ENCODE data around the gene USP48.

The USP48 gene

DNA sequence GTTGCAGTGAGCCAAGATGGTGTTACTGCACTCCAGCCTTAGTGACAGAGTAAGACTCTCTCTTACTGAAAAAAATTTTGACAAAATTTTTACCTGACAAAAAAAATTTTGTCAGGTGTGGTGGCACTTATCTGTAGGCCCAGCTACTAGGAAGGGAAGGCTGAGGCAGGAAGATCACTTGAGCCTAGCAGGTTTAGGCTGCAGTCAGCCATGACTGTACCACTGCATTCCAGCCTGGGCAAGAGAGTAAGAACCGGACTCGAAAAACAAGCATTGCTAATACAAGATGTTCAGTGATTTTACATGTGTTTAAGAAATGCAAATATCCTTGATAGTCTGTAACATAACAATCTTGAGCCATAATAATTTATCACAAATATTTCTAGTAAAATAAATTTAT lies 46.9 kb downstream of the USP48 start:
- DNase-seq: no peak

DNA sequence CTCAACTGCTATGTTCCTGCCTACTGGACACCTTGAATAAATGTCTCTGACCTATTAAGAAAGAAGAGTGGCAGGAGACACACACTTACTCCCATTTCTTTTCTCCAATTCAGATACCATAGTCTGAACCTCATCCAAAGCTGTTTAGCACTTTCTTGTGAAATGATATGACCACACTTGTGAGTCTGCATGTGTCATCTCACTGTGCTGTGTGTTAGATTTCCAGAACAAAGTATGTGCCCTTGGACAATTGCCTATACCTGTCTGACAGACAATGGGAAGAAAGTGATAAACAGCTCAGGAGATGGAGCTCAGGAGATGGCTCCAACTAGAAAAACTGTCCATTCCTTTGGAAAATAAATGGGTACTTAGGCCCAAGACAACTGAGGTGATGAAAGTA lies 48.4 kb downstream of the USP48 start:
- DNase-seq: no peak

DNA sequence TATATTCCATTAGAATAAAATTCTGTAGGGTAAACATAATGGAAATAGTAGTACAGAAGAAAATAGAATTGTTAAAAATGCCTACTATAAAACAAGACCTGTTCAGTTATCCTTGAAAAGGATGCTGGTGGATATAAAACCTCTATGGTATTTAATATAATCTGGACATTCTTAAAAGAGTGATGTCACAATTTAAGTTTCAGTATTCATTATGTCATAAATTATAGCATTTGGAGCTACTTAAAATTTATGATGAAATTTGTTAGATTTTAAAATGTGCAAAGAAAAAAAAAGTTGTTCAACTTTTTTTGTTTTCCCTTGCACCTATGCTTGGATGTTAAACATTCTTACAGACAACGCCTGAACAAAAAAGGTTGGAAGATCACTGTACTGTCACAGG lies 50.3 kb downstream of the USP48 start:
- DNase-seq: no peak

DNA sequence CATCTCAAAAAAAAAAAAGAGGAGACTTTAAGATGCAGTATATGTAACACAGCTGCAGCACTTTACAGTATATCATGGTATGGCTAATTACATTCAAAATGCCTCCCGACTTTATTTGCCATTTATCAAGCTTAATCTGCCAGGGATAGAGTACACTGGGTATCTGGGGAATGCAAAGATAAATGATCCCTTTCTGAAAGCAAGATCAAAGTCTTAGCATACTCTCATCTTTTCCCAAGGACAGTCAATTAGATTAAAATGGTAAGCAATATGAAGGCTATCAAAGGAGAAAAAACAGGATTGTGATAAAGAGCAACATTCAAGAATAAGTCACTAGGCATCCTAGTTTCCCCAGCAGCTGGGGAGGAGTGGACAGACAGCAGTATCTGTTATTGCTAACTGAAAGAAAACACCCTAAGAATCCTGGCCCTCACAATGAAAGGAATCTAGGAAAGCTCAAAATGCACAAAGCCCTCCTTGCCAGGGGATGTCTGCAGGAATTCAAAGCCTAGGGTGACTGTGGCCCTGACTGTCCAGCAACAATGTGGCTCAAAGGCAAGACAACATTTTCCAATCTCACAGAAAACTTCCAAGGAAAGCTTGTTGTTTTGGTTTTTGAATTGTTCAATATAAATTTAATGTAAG lies 57.1 kb downstream of the USP48 start:
- DNase-seq: no peak

DNA sequence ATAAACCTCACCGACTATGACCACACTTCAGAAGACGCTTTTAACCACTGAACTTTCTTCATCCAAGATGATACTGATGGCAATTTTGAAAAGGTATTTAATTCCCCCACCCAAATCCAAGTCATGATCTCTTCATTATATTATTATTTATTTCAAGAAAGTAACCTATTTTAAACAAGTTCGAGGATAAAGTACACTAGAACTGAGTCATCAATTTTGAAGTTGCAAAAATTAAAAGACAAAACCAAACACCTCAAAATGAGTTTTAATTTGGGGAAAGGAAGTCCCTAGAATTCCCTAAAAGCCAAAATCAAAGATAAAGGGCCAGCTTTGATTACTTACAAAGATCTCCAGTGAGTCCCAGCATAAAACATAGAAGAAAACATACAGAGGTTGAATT lies 58.4 kb downstream of the USP48 start:
- DNase-seq: no peak

DNA sequence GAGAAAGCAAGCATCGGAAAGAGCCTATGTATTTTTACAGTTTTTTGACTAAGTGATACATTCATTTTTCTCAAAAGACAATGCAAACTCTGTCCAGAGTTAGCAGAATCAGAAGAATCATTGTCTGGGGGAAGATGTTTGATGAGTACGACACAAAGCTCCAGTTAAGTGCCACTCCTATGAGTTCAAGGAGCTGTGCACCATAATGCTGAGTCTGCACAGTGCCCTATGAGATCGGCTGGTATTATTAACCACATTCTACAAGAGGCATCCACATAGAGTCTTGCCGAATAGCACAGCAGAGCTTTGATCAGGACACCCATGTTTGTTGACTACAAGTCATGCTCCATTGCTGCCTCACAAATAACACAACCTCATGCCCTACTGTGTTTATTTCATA lies 58.9 kb downstream of the USP48 start:
- no peak for DNase-seq

DNA sequence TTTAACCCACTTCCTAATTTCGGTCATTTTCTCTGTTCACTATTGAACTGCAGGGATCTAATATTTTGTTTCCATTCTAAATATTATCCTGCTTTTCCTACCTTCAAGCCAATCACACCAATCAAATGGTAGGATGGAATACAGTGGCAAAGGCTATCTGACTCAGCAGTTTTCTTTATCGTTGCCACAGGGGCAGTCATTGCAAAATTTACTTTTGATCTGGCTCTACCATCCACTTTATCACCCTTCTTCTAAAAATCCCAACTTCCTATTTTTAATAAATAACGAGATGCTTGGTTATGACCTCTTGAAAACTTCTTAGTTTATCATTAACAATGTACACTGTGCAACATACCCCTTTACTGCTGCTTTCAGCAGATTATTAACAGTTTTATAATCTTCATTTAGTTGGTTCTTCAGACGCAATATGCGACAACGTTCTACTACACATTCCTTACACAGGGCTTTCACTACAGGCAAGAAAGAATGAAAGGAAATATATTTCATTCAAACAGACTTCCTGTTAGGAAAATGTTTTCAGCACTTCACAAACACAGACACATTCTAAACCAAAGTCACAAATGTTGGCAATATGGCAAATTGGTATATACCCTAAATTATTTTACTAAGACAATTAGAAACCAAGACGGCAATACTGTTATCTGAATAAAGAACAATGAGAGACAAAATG lies 61.5 kb downstream of the USP48 start:
- DNase-seq: no peak

DNA sequence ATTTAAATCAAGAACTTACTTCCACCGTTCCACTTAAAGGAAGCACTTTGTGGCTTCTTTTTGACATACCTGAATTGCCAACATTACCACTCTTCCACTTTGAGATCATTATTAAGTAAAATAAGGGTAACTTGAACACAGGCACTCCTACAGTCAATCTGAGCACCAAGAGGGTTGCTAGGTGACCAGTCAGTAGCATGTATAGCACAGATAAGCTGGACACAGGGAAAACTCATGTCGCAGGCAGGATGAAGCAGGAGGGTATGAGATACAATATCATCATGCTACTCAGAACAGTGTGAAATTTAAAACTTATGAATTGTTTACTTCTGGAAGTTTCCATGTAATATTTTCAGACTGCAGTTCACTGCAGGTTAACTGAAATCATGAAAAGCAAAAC lies 66.8 kb downstream of the USP48 start:
- DNase-seq: no peak

DNA sequence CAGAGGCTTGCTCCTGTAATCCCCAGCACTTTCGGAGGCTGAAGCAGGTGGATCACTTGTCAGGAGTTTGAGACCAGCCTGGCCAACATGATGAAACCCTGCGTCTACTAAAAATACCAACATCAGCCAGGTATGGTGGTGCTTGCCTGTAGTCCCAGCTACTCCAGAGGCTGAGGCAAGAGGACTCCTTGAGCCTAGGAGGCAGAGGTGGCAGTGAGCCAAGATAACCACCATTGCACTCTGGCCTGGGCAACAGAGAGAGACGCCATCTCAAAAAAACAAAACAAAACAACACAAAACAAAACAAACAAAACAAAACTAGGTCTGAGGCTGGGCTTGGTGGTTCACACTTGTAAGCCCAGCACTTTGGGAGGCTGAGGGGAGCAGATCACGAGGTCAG lies 75.1 kb downstream of the USP48 start:
- no peak for DNase-seq

DNA sequence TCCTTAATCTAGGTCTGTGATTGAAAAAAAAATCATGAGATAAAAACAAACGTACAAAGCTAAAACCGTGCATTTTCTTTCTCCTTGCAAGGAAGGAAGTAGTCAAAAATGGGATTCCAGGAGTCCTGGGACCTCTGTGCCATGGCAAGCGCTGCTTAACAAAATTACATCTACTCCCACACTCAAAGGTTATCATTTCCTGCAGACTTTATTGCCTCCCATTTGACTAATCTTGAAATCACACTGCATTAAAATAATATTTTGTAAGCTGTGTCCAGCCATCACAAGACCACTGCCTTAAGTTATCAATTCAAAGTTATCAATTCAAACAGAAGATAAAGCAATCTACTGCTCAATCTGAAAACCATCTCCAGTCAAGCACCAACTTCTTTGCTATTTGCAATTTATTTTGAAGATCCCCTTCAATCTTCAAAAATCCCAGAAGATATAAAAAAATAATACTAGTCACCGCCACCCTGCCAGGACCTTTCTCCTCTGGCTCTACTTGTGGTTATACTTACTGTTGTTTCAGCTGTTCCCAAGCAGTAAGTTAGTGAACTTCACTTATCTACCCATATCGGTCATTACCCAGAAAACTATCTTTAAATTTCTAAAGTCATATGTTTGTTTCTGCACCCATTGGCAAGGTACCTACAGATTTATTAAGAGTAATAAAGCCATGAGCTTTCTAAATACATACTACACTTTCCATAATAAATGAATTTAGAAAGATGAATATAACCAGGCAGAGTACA lies 75.7 kb downstream of the USP48 start:
- DNase-seq: no peak

DNA sequence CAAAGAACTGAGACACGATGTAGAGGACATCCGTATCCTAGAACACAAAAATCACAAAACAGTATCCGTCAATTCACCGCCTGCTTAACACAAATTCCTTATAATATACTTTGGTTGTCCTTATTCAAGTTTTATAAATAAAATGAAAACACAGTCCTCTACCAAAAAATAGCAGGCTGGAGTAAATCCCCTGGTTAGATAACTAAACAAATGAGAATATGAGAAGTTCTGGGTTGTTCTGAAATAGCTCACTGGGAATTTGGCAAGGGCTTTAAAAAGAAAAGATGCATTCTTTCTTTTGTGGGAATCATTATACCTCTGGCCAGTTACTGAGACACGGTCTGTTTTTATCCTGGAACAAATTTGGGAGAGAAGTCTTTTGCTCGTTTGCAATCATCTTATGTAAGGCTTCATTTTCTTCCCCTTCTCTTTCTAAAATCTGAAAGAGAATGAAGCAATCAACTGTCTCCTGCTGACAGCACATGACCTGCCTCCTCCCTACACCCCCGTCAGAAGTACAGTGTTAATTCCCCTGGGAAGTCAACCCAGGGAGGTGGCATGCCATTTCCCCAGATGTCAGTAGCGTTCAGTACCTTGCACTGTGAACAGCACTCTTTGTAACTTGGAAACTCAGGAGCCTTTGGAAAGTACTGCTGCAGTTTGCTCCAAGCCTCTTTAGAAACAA lies 76.7 kb downstream of the USP48 start:
- DNase-seq: no peak

DNA sequence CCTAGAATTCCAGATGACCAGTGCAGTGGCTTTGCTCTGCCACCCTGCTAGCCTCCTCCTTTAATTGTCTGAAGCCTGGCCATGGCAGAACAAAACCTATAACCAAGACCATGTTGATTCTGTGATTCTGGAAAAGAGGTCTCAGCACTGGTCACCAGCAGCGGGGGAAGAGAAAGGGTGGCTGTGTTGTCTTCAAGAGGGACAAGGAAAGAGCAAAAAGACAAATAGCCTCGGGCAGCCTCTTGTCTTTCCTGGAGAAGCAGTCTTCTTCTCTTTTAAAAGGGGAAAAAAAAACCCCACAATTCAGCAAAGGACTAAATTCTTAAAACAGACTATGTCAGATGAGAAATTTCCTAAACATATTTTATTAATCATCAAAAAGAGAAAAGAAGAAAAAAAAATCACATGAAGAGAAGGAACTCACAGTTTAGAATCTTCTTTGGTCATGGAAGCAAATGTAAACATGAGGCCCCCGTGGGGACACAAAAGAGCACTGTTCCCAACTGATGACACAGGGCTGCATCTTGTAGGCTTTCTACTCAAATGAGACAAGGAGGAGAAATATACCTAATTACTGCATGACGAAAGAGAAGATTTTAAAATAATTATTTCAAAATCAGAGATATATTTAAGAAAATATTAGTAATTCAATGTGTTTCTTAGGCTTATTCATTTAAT lies 77.5 kb downstream of the USP48 start:
- DNase-seq: no peak

DNA sequence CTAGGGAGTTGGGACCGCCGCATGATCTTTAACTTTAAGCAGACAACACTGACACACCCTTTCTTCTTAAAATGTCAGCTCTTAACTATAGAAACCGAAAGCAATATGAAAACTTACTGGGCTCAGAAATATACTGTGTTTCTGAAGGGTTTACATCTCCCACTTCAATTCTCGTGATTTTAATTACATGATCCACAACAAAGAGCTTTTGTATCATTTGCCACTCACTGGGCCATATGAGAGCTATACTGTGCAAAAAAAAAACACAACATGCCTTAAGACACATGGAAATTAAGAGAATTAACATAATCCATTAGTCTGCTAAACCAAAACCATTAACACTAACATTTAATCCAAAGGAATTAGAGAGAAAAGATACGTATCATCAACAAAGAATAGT lies 78.8 kb downstream of the USP48 start:
- no peak for DNase-seq

DNA sequence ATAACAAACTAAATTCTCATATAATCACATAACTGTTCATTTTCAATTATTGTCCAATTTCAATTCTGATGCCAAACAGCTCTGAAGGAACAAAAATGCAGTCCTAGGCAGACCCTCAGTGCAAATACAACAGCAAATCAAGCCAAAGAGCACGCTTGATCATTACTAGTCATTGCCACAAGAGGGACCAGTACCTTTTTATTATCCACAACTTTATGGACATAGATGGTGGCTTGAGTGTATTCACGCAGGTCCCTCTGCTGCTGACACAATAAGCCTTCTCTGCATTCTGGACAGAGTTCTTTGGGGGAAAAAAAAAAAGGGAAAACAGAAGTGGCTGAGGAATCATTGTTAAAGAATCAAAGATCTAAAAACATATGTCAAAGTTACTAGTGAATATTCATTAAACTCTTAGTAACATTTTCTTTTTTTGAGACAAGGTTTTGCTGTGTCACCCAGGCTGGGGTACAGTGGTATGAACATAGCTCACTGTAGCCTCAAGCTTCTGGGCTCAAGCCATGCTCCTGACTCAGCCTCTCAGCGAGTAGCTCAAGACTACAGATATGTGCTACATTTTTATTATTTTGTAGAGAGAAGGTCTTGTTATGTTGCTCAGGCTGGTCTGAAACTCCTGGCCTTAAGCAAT lies 79.5 kb downstream of the USP48 start:
- peak; percentile 2 for DNase-seq

DNA sequence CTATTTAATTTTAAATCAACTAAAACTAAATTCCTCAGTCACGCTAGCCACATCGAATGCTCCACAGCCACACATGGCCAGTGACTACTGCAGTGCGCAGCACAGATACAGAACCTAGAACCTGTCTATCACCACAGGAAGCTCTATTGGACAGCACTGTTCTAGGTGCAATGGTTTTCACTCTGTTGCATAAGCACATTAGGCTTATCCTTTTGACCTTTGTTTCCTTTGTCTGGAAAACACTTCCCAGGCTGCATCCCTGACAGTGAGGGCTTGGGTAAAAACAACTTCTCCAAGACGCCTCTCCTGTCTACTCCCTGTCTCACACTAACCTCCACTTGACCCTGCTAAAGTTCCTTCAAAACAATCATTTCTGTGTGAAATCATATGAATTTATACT lies 80.2 kb downstream of the USP48 start:
- no peak for DNase-seq

DNA sequence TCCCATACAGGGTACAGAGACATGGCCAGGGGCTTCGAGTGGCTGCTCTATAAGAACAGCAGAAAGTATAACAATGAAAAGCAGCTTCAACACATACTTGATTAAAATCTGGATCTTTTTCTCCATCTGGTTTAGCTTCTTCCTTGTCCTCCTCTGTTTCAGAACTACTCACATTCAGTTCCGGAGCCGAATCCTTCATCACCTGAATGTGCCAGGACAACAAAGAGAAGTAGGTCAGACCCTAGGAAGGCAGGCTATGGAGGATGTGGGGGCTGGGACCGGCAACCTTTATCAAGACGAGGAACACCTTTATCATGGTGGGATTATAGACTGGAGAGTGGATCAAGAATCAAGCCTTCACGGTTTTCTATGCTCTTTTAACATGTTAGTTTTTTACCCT lies 81.5 kb downstream of the USP48 start:
- DNase-seq: no peak

DNA sequence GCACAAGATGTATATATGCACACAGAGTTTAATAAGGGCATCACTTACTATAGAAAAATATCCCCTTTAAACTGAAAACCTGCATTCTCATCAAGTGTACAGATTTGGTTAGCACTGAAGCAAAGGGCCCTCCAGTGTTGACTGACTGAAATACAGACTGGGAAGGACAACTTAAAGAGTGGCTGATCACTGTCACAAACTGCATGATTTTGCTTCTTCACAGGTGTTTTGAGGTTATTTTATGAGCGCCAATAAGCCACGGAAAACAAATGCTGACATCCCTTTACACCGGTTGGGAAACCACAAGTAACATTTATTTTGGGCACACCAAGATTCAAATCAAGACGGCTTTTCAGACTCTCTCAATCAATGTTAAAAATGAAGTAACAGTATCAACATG lies 82.9 kb downstream of the USP48 start:
- DNase-seq: no peak

DNA sequence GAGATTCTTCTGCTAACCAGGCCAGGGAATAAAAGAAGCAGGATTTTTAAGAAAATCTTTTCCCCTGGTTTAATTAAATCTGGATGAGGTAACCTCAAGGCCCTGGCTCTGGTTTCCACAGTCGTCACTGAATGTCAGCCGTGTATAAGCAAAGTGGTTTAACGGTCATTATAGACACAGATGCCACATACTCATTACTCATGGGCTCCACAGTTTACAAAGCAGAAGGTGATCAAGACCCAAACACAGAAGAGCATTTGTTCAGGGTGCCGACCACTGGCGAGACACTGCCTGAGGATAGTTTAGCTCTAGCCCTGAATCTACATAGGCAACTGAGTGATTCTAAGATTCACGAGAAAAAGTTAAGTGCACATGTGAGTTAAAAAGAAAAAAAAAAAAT lies 86.0 kb downstream of the USP48 start:
- no peak for DNase-seq

DNA sequence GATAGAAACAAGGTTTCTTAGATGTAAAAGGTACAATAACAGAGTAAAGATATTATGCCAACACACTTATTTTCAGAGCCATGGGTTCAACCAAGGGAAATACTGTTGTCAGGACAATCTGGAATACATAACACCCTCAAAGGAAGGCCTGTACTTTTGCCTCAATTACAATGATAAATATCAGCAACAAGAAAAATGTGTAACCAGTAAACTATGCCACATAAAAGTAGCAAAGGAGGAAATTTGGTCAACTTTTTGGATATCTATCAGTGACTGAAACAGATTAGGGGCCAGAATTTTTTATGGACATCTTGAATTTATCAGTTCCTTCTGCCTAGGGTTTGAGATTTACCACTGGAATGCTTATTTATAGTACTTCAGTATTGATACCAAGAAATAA lies 89.2 kb downstream of the USP48 start:
- no peak for DNase-seq

DNA sequence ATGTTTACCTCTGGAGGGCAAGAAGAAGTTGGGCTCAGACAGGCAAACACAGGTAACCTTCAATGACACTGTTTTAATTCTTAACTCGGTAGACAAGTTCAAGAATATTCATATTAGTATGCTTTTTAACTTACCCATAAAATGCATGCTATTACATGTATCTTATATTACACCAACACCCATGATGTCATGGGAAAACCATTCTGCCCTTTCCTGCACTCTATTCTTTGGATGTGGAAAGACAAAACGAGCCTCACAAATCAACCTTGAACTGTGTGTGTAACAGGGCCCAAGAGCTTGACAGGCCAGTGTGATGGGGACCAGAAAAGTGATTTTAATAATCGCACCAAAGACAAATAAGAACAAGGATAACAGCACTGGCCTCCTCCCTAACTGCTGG lies 91.2 kb downstream of the USP48 start:
- no peak for DNase-seq

DNA sequence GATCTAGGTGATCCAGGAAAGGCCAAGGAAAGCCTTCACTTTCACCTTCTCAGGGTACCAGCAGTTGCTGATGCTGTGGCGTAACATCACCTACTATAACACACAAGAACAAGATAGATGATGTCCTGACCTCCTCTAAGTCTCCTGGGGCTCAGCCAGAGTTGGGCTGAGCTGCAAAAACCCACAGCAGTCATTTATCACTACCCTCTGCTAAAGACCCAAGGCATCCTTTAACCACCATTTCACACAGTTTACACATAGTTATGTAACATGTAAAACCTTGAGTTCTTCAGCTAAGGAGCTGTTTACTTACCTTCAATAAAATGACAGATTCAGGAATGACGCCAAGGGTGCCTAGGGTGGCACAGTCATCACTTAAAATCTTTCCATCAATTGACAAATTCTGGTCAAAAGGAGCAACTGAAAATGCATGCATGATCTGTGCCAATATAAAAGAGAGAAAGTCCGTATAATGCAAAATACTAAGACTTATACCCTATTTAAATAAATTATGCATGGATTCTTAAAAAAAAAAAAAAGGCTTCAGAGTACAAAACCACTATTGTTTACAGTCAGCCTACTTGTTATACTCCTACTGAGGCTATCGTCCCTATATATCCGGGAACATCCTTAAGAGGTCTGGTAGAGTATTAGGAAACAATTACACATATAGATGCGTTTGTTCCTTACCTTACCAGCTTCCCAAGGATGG lies 93.1 kb downstream of the USP48 start:
- no peak for DNase-seq

DNA sequence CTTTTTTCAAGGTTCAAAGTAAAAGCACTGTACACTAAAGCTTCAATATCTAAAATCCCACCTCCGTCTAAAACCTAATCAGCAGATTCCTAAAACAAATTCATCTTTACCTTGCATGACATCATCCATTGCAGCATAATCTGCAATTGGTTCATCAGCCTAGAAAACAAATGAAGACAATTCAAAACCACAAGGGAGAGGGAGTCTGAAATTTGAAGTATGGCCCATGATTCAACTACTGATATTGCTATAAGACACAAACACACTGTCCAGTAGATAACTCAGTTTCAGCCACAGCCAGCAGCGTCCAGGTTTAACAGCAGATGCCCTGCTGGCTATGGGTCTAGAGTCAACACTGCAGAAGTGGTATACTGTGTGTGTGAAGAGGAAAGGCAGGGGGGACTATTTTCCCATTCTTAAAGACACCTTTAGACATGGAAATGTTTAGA lies 95.8 kb downstream of the USP48 start:
- DNase-seq: no peak
